NT2/D1 (cell line): ENCODE data around the gene EXOC2.

Experiments
- SUZ12 ChIP-seq: IDR thresholded peaks from 2 replicates; pipeline ENCODE4 v1.6.1; 2011; ENCODE audit not compliant: insufficient read length, insufficient read depth; ENCODE audit errors: extremely low read depth
- YY1 ChIP-seq: IDR thresholded peaks from 2 replicates; pipeline ENCODE4 v1.6.1; 2011; ENCODE audit not compliant: insufficient read length, insufficient read depth
- ZNF274 ChIP-seq: IDR thresholded peaks from 2 replicates; pipeline ENCODE4 v1.6.1; 2011; ENCODE audit warnings: mild to moderate bottlenecking, low read depth, low read length

DNA sequence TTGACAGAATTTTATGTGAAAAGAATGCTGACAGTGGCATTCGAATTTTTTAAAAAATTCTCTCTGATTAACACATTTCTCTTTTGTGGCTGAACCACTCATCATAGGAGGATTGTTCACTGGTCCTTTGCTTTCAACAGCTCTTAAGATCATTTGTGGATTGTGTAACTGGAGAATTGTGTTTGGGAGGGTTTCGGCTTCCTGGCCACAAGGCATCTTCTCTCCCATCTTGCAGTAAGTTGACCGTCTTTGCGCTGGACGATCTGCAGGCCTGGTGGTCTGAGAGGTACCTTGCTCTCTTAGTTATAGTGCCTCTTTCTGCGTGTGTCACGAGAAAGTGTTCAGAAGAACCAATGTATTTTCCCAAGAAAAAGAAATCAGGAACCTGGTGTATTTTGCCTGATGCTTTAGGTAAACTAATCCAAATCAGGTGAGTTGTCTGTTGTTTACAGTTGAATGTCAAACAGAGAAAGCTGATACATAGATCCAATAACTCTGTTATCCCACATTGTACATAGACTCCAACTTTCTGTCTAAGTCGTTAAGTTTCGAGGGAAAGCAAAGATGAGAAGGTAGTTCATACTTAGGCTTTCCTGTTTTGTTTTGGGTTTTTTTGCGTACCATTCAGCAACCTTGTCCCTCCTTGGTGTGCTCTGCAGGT lies 14.8 kb upstream of the EXOC2 start:
- TF ChIP-seq ZNF274, result no peak
- no peak for TF ChIP-seq YY1
- TF ChIP-seq SUZ12, result no peak
